Parathyroid adenoma (tissue), 2 donors: Measurements from ENCODE around the gene ZDHHC20.

Experiments used
- H2AFZ ChIP-seq: fragments of 300-600 bp; sonication (generic); one replicate; pipeline ENCODE4 v1.7.0; 2017; ENCODE audit warnings: antibody characterized with exemption, mild to moderate bottlenecking
- H3K27ac ChIP-seq: fragments of 300-600 bp; sonication (generic); one replicate; pipeline ENCODE4 v1.7.0; 2017
- H3K27me3 ChIP-seq: fragments of 300-600 bp; sonication (generic); one replicate; pipeline ENCODE4 v1.7.0; 2017; ENCODE audit warnings: low read length; ENCODE audit not compliant: control insufficient read depth, insufficient read depth
- H3K36me3 ChIP-seq: fragments of 300-600 bp; sonication (generic); one replicate; pipeline ENCODE4 v1.7.0; 2017; ENCODE audit warnings: low read length; ENCODE audit not compliant: control insufficient read depth, insufficient read depth
- H3K4me1 ChIP-seq: fragments of 300-600 bp; sonication (generic); one replicate; pipeline ENCODE4 v1.7.0; 2017; ENCODE audit warnings: control low read depth
- H3K4me2 ChIP-seq: fragments of 300-600 bp; sonication (generic); one replicate; pipeline ENCODE4 v1.7.0; 2017; ENCODE audit warnings: low read length
- H3K4me3 ChIP-seq: fragments of 300-600 bp; sonication (generic); one replicate; pipeline ENCODE4 v1.7.0; 2017; ENCODE audit warnings: low read depth, low read length
- H3K79me2 ChIP-seq: fragments of 300-600 bp; sonication (generic); one replicate; pipeline ENCODE4 v1.7.0; 2017; ENCODE audit warnings: control low read depth
- H3K9ac ChIP-seq: fragments of 300-600 bp; sonication (generic); one replicate; pipeline ENCODE4 v1.7.0; 2017; ENCODE audit warnings: mild to moderate bottlenecking
- H3K9me3 ChIP-seq: fragments of 300-600 bp; sonication (generic); one replicate; pipeline ENCODE4 v1.7.0; 2017; ENCODE audit warnings: low read length; ENCODE audit not compliant: control insufficient read depth
- CTCF ChIP-seq: fragments of 300-600 bp; sonication (generic); IDR thresholded peaks from one replicate; pipeline ENCODE4 v1.7.0; 2017; ENCODE audit warnings: antibody characterized with exemption, mild to moderate bottlenecking
- donor health status: primary hyperparathyroidism.

The ZDHHC20 gene

GRCh38 chr13:21475115-21475514 is 16.0 kb upstream of the ZDHHC20 start:
- Histone ChIP-seq H2AFZ (no peak overlapping the region), H3K27ac (no peak overlapping the region), H3K4me3 (no peak overlapping the region), H3K27me3 (no peaks in the 10 kb centered on the region), H3K36me3 (no peaks in the 10 kb centered on the region), H3K4me2 (no peak overlapping the region), H3K9ac (no peak overlapping the region), H3K4me1 (peaks cover 3% of the 10 kb centered on the region), H3K9me3 (no peaks in the 10 kb centered on the region), H3K79me2 (no peaks in the 10 kb centered on the region)
- TF ChIP-seq CTCF: no peak

GRCh38 chr13:21470785-21471184 is 11.7 kb upstream of the ZDHHC20 start:
- Histone ChIP-seq H3K36me3 (no peaks in the 10 kb centered on the region), H2AFZ (no peak overlapping the region), H3K27me3 (no peaks in the 10 kb centered on the region), H3K27ac (no peak overlapping the region), H3K4me1 (no peaks in the 10 kb centered on the region), H3K4me3 (no peak overlapping the region), H3K9ac (no peak overlapping the region), H3K9me3 (no peaks in the 10 kb centered on the region), H3K79me2 (no peaks in the 10 kb centered on the region), H3K4me2 (no peak overlapping the region)
- TF ChIP-seq CTCF: no peak

GRCh38 chr13:21466527-21466926 is 7.4 kb upstream of the ZDHHC20 start:
- no peak overlapping the region for H3K27ac ChIP-seq
- no peaks in the 10 kb centered on the region for H3K36me3 ChIP-seq
- H3K9ac ChIP-seq: no peak overlapping the region
- no peaks in the 10 kb centered on the region for H3K9me3 ChIP-seq
- H3K4me3 ChIP-seq: no peak overlapping the region
- no peak overlapping the region for H3K4me2 ChIP-seq
- no peak overlapping the region for H2AFZ ChIP-seq
- no peak for TF ChIP-seq CTCF
- no peaks in the 10 kb centered on the region for H3K4me1 ChIP-seq
- H3K27me3 ChIP-seq: no peaks in the 10 kb centered on the region
- H3K79me2 ChIP-seq: no peaks in the 10 kb centered on the region

- no peaks in the 10 kb centered on the region for H3K36me3 ChIP-seq
- no peak overlapping the region for H3K9ac ChIP-seq
- no peaks in the 10 kb centered on the region for H3K4me1 ChIP-seq
- no peaks in the 10 kb centered on the region for H3K9me3 ChIP-seq
- H3K27ac ChIP-seq: no peak overlapping the region
- H3K4me3 ChIP-seq: no peak overlapping the region
- no peaks in the 10 kb centered on the region for H3K79me2 ChIP-seq
- no peak for TF ChIP-seq CTCF
- H3K27me3 ChIP-seq: no peaks in the 10 kb centered on the region
- peak overlapping the region; percentile 53 for H2AFZ ChIP-seq
- H3K4me2 ChIP-seq: no peak overlapping the region
Measured at GRCh38 chr13:21465710-21466160, 6.6 kb upstream of the ZDHHC20 start.

- Histone ChIP-seq H3K4me1 (no peaks in the 10 kb centered on the region), H3K9me3 (no peaks in the 10 kb centered on the region), H3K9ac (no peak overlapping the region), H3K27me3 (no peaks in the 10 kb centered on the region), H2AFZ (no peak overlapping the region), H3K36me3 (no peaks in the 10 kb centered on the region), H3K79me2 (no peaks in the 10 kb centered on the region), H3K4me2 (no peak overlapping the region), H3K4me3 (no peak overlapping the region), H3K27ac (no peak overlapping the region)
- TF ChIP-seq CTCF: no peak
Measured at GRCh38 chr13:21463424-21463823, 4.3 kb upstream of the ZDHHC20 start.
